Right lung (tissue), 5 donors: Measurements from ENCODE around the gene GRID2IP. TPM values are rescaled to one million over a fixed set of nuclear protein-coding genes. Genes with fewer than 3 reads are reported as not detected.

Experiments
- DNase-seq, 2 donors: peaks; one replicate each; pipeline ENCODE4 v3.0.0-alpha.2; 2013
- polyA plus RNA-seq, 5 donors: library from polyadenylated mRNA; unstranded; fragments of 120-200 nt; gene quantifications; one replicate each; pipeline versions ENCODE4 v1.2.1 to v1.2.3, GENCODE V29; 2013; ENCODE audit warnings: inconsistent platforms in 1 of 5, low replicate concordance in 1 of 5; ENCODE audit not compliant: insufficient read length in 5 of 5, insufficient read depth in 1 of 5

The GRID2IP gene
- polyA plus RNA-seq, 5 donors = 0.81 to 1.3 (median 0.91) TPM

GRCh38 chr7:6448943-6449543 lies 102.2 kb downstream of the GRID2IP start:
- no peak for DNase-seq

GRCh38 chr7:6447581-6448199 lies 103.6 kb downstream of the GRID2IP start, which contains the start of gene DAGLB:
TSS of gene DAGLB (minus strand) at chr7:6447954. CDS start at chr7:6447842, 112 bp downstream.
- peak; percentile 95 to 96 for DNase-seq

Other genes with a start within 250 kb of the GRID2IP start
- 10 to 100 TPM; 17.4 to 20.3 (median 19.0) TPM for gene FAM220A, start 202.5 kb downstream of the GRID2IP start, polyA plus RNA-seq
- 100 to 1,000 TPM; 252 to 282 (median 275) TPM for gene RAC1, start 176.9 kb downstream of the GRID2IP start, polyA plus RNA-seq
- gene DAGLB, start 103.5 kb downstream of the GRID2IP start, polyA plus RNA-seq = 10 to 100 TPM; 14.6 to 19.4 (median 15.2) TPM
- 100 to 1,000 TPM; 146 to 190 (median 155) TPM for gene KDELR2, start 67.3 kb downstream of the GRID2IP start, polyA plus RNA-seq
- gene ZDHHC4, start 26.0 kb upstream of the GRID2IP start, polyA plus RNA-seq = 10 to 100 TPM; 69.4 to 82.8 (median 75.9) TPM
- gene INTS15, start 38.6 kb upstream of the GRID2IP start, polyA plus RNA-seq = 10 to 100 TPM; 28.8 to 48.1 (median 43.1) TPM
- gene ZNF853, start 64.1 kb upstream of the GRID2IP start, polyA plus RNA-seq = 10 to 100 TPM; 11.6 to 19.4 (median 12.6) TPM
- gene ZNF316, start 85.9 kb upstream of the GRID2IP start, polyA plus RNA-seq = 10 to 100 TPM; 34.3 to 46.9 (median 44.7) TPM
- gene ZNF12, start 155.5 kb upstream of the GRID2IP start, polyA plus RNA-seq = 10 to 100 TPM; 27.0 to 43.8 (median 36.5) TPM
- 1 to 10 TPM in 4 of 5 donors, under 1 TPM in 1; 0.74 to 4.8 (median 4.3) TPM for gene RSPH10B2, start 202.6 kb upstream of the GRID2IP start, polyA plus RNA-seq